K562 (cell line): ENCODE measurements around the gene FANCC. TPM values are rescaled to one million over a fixed set of nuclear protein-coding genes. Genes with fewer than 3 reads are reported as not detected.

ENCODE experiments used
- ADNP ChIP-seq: fragments of 200-800 bp; sonication (Bioruptor generic); IDR thresholded peaks from 2 replicates; pipeline ENCODE4 v1.6.1; 2016; ENCODE audit warnings: missing genetic modification characterization, missing compliant biosample characterization
- ARID2 ChIP-seq: fragments of 450-650 bp; IDR thresholded peaks from 2 replicates; pipeline ENCODE4 v1.6.1; 2017; ENCODE audit warnings: antibody characterized with exemption, mild to moderate bottlenecking
- CREBBP ChIP-seq: IDR thresholded peaks from one replicate; pipeline ENCODE4 v1.6.1; 2012; ENCODE audit warnings: low read depth, mild to moderate bottlenecking, control low read depth, inconsistent platforms, low read length
- EWSR1 ChIP-seq: fragments of 450-650 bp; IDR thresholded peaks from 2 replicates; pipeline ENCODE4 v1.6.1; 2018; ENCODE audit warnings: borderline replicate concordance, mild to moderate bottlenecking, low read depth, moderate library complexity; ENCODE audit not compliant: partially characterized antibody
- HNRNPLL ChIP-seq: fragments of 200-400 bp; formaldehyde crosslinking; IDR thresholded peaks from 2 replicates; pipeline ENCODE4 v1.6.1; 2017; ENCODE audit warnings: low read length, low read depth, mild to moderate bottlenecking; ENCODE audit not compliant: poor library complexity, severe bottlenecking
- KLF10 ChIP-seq: fragments of 250-450 bp; sonication (Bioruptor Pico); IDR thresholded peaks from 2 replicates; pipeline ENCODE4 v1.6.1; 2021; ENCODE audit warnings: matching md5 sums
- NR2C1 ChIP-seq, 2 experiments: fragments of 450-650 bp; IDR thresholded peaks; 2 replicates each; pipeline ENCODE4 v1.6.1; 2017; ENCODE audit warnings: mild to moderate bottlenecking in 2 of 2, antibody characterized with exemption in 1 of 2, inconsistent platforms in 1 of 2, missing compliant biosample characterization in 1 of 2, missing genetic modification characterization in 1 of 2
- PCBP1 ChIP-seq: fragments of 200-400 bp; formaldehyde crosslinking; IDR thresholded peaks from 2 replicates; pipeline ENCODE4 v1.6.1; 2018; ENCODE audit warnings: mild to moderate bottlenecking, low read depth, low read length; ENCODE audit not compliant: poor library complexity, severe bottlenecking
- PRMT5 ChIP-seq: sonication (generic); formaldehyde crosslinking; IDR thresholded peaks from 2 replicates; pipeline ENCODE4 v1.5.0; 2020; ENCODE audit warnings: missing genetic modification reagents
- SRSF3 ChIP-seq: fragments of 200-400 bp; formaldehyde crosslinking; IDR thresholded peaks from 2 replicates; pipeline ENCODE4 v1.6.1; 2016; ENCODE audit warnings: mild to moderate bottlenecking, low read length, moderate library complexity; ENCODE audit not compliant: insufficient read depth
- TRIM28 ChIP-seq: fragments of 450-650 bp; IDR thresholded peaks from 2 replicates; pipeline ENCODE4 v1.6.1; 2017
- YY1 ChIP-seq, 3 experiments: IDR thresholded peaks; 2 replicates each; pipeline ENCODE4 v1.6.1; 2011; ENCODE audit warnings: low read length in 2 of 3, mild to moderate bottlenecking in 2 of 3, moderate library complexity in 2 of 3, borderline replicate concordance in 1 of 3, control low read depth in 1 of 3, low read depth in 1 of 3; ENCODE audit not compliant: insufficient read depth in 3 of 3, insufficient replicate concordance in 2 of 3, control insufficient read depth in 1 of 3, insufficient read length in 1 of 3; ENCODE audit errors: extremely low read depth in 1 of 3
- ZFP1 ChIP-seq: fragments of 450-650 bp; formaldehyde crosslinking; IDR thresholded peaks from 2 replicates; pipeline ENCODE4 v1.4.0; 2020; ENCODE audit warnings: mild to moderate bottlenecking, mixed read lengths
- ZNF253 ChIP-seq: fragments of 250-450 bp; sonication (Bioruptor Pico); conservative IDR thresholded peaks from 2 replicates; pipeline ENCODE4 v1.6.1; 2021; ENCODE audit warnings: mild to moderate bottlenecking
- ZNF696 ChIP-seq: fragments of 250-450 bp; sonication (Bioruptor Pico); conservative IDR thresholded peaks from 2 replicates; pipeline ENCODE4 v1.4.0; 2020; ENCODE audit warnings: mild to moderate bottlenecking, moderate library complexity
- ZNF764 ChIP-seq: fragments of 250-450 bp; sonication (Bioruptor Pico); IDR thresholded peaks from 2 replicates; pipeline ENCODE4 v1.4.0; 2020; ENCODE audit warnings: low read depth, mild to moderate bottlenecking, moderate library complexity
- polyA plus RNA-seq, 8 experiments: library from polyadenylated mRNA; depleted of rRNA in 4 of 8; stranded (reverse) in 5 of 8; unstranded in 3 of 8; fragments of >200 nt; fragmentation: Nextera tagmentation in 2 of 8; fragmentation: Illumina TruSeq in 1 of 8; extraction: Ambion mirVana in 2 of 8; extraction: Trizol in 1 of 8; gene quantifications; 2 replicates each; pipeline versions ENCODE4 v1.2.1 to v1.2.3, GENCODE V29; 2011 to 2014; ENCODE audit warnings: inconsistent platforms in 1 of 8, missing spikeins in 1 of 8
- total RNA-seq, 7 experiments: library from RNA; depleted of rRNA in 6 of 7; stranded (reverse); fragments of >200 nt in 6 of 7; fragmentation: Illumina TruSeq in 2 of 7; extraction: Trizol in 2 of 7; gene quantifications; 2 replicates each; pipeline versions ENCODE4 v1.2.1 to v1.2.3, GENCODE V29; 2011 to 2021; ENCODE audit warnings: low replicate concordance in 1 of 7
- TF ChIP-seq, protein P1 (sequence below): sonication (generic); formaldehyde crosslinking; IDR thresholded peaks from 2 replicates; pipeline ENCODE4 v1.8.1; 2023; ENCODE audit warnings: mild to moderate bottlenecking, missing genetic modification reagents, moderate library complexity
- TF ChIP-seq, protein P2 (sequence below): fragments of 250-450 bp; sonication (Bioruptor Pico); IDR thresholded peaks from 2 replicates; pipeline ENCODE4 v1.4.0; 2020; ENCODE audit warnings: mild to moderate bottlenecking

FANCC gene
- total and polyA plus RNA-seq, 9 of the 15 experiments (the other 6 are each of a cell fraction or from before 2014, with no cell fraction given): 4.6 to 18.4 (median 14.2) TPM

DNA sequence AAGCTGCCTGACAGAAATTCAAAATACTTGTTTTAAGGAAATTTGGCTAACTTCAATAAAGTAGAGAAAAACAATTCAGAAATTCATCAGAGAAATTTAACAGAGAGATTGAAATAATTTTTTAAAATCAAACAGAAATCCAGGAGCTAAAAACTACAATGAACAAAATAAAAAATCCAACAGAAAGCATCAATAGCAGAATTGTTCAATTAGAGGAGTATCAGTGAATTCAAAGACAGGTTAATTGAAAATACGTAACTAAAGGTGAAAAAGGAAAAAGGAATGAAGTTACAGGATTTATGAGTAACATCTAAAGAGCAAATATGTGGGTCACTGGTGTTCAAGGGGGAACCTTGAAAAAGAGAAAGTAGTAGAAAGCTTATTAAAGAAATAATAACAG is 36.8 kb downstream of the FANCC start (continued):
- TF ChIP-seq PRMT5 (CRISPR knock-in tag): no peak
- no peak for TF ChIP-seq ZNF696 (CRISPR knock-in tag)
- no peak for TF ChIP-seq HNRNPLL
- no peak for TF ChIP-seq SRSF3
- TF ChIP-seq, protein P1, sequence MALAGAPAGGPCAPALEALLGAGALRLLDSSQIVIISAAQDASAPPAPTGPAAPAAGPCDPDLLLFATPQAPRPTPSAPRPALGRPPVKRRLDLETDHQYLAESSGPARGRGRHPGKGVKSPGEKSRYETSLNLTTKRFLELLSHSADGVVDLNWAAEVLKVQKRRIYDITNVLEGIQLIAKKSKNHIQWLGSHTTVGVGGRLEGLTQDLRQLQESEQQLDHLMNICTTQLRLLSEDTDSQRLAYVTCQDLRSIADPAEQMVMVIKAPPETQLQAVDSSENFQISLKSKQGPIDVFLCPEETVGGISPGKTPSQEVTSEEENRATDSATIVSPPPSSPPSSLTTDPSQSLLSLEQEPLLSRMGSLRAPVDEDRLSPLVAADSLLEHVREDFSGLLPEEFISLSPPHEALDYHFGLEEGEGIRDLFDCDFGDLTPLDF (CRISPR knock-in tag): no peak
- TF ChIP-seq ADNP (tag): no peak
- no peak for TF ChIP-seq NR2C1 (IDR thresholded peaks at IDR 0.05)
- TF ChIP-seq NR2C1 (tag; IDR thresholded peaks at IDR 0.05): no peak
- no peak for TF ChIP-seq EWSR1
- TF ChIP-seq ZFP1: no peak
- TF ChIP-seq, protein P2, sequence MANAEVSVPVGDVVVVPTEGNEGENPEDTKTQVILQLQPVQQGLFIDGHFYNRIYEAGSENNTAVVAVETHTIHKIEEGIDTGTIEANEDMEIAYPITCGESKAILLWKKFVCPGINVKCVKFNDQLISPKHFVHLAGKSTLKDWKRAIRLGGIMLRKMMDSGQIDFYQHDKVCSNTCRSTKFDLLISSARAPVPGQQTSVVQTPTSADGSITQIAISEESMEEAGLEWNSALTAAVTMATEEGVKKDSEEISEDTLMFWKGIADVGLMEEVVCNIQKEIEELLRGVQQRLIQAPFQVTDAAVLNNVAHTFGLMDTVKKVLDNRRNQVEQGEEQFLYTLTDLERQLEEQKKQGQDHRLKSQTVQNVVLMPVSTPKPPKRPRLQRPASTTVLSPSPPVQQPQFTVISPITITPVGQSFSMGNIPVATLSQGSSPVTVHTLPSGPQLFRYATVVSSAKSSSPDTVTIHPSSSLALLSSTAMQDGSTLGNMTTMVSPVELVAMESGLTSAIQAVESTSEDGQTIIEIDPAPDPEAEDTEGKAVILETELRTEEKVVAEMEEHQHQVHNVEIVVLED (CRISPR knock-in tag): no peak
- no peak for TF ChIP-seq KLF10
- TF ChIP-seq ARID2: no peak
- no peak for TF ChIP-seq YY1 (IDR thresholded peaks at IDR 0.05; ENCODE audit: borderline replicate concordance in 1 of 3, control insufficient read depth in 1 of 3, extremely low read depth in 1 of 3, insufficient read depth in 3 of 3, insufficient read length in 1 of 3, insufficient replicate concordance in 2 of 3, low read depth in 1 of 3, low read length in 2 of 3)
- no peak for TF ChIP-seq ZNF764 (CRISPR knock-in tag)
- TF ChIP-seq PCBP1: no peak
- TF ChIP-seq CREBBP: no peak
- TF ChIP-seq ZNF253 (CRISPR knock-in tag): no peak
- peak; percentile 81 for TF ChIP-seq TRIM28
- TF ChIP-seq, all 486 proteins: peak for 5
